ENCODE data around the gene CFB.

DNA sequence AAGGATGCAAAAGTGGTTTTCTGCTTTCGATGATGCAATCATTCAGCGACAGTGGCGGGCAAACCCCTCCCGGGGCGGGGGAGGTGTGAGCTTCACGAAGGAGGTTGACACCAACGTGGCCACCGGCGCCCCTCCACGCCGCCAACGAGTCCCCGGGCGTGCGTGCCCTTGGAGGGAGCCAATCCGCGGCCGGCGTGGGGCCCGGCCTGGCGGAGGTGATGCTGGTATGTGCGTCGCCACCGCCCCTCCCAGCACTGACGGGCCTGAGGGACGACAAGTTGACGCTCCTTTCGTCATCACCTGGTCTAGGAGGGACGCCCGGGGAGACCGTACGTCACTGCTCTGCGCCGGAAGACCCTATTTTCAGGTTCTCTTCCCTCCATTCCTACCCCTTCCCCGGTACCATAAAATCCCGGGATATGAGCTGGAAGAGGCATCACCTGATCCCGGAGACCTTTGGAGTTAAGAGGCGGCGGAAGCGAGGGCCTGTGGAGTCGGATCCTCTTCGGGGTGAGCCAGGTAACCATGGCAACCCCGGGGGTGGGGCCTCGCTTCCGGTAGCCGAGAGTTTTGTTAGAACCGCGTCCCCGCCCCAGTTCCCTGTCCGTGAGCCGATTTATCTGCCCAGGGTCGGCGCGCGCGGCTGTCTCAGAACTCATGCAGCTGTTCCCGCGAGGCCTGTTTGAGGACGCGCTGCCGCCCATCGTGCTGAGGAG is 26.3 kb downstream of the CFB start, which contains the start of gene DXO:
- TF ChIP-seq BHLHE40 (IDR thresholded peaks at IDR 0.05; ENCODE audit: low read depth, low read length), result peak; percentile 62; the same call in 1 of the 2 replicates
- TF ChIP-seq, protein P1, sequence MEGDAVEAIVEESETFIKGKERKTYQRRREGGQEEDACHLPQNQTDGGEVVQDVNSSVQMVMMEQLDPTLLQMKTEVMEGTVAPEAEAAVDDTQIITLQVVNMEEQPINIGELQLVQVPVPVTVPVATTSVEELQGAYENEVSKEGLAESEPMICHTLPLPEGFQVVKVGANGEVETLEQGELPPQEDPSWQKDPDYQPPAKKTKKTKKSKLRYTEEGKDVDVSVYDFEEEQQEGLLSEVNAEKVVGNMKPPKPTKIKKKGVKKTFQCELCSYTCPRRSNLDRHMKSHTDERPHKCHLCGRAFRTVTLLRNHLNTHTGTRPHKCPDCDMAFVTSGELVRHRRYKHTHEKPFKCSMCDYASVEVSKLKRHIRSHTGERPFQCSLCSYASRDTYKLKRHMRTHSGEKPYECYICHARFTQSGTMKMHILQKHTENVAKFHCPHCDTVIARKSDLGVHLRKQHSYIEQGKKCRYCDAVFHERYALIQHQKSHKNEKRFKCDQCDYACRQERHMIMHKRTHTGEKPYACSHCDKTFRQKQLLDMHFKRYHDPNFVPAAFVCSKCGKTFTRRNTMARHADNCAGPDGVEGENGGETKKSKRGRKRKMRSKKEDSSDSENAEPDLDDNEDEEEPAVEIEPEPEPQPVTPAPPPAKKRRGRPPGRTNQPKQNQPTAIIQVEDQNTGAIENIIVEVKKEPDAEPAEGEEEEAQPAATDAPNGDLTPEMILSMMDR (conservative IDR thresholded peaks at IDR 0.05; ENCODE audit: low read depth, low read length), result no peak
- TF ChIP-seq POLR2A (IDR thresholded peaks at IDR 0.05; ENCODE audit: low read depth, low read length), result peak; percentile 71
- no peak for TF ChIP-seq RFX5 (IDR thresholded peaks at IDR 0.05; ENCODE audit: low read depth, low read length)

All from IMR-90 (cell line).